HEK293 (cell line): Measurements from ENCODE around the gene RPS6KA5.

Experiments used
- CTCF ChIA-PET: fragments of 350-600 bp; formaldehyde crosslinking; extraction: SDS; loops from one replicate; lab custom pipeline; 2021; ENCODE audit warnings: antibody characterized with exemption; lab: Yijun Ruan, JAX
- POLR2A ChIA-PET: fragments of 300-600 bp; formaldehyde crosslinking; extraction: SDS; loops from one replicate; lab custom pipeline; 2020; ENCODE audit warnings: antibody characterized with exemption, inconsistent platforms; lab: Yijun Ruan, JAX
- H3K27ac ChIP-seq: fragments of 200-500 bp; sonication (Bioruptor generic); 2 replicates; pipeline ENCODE4 v1.5.1; 2014; ENCODE audit warnings: low read depth, low read length, control low read depth, inconsistent platforms; ENCODE audit errors: extremely low read depth
- H3K36me3 ChIP-seq, 2 experiments: fragments of 200-500 bp in 1 of 2; sonication (Bioruptor generic) in 1 of 2; 1 replicate in 1 of 2; 2 replicates in 1 of 2; pipeline ENCODE4 v1.5.1; 2014 to 2017; ENCODE audit warnings: inconsistent platforms in 2 of 2, low read length in 2 of 2; ENCODE audit not compliant: control insufficient read depth in 2 of 2, insufficient read depth in 1 of 2
- H3K4me1 ChIP-seq: fragments of 200-500 bp; sonication (Bioruptor generic); 2 replicates; pipeline ENCODE4 v1.5.1; 2014; ENCODE audit warnings: mild to moderate bottlenecking, low read length, inconsistent platforms; ENCODE audit not compliant: control insufficient read depth, insufficient read depth
- H3K4me3 ChIP-seq: 2 replicates; pipeline ENCODE4 v1.5.1; 2011; ENCODE audit warnings: low read depth, mild to moderate bottlenecking, control low read depth, low read length, moderate library complexity
- H3K9me3 ChIP-seq: fragments of 200-500 bp; sonication (Bioruptor generic); 2 replicates; pipeline ENCODE4 v1.5.1; 2014; ENCODE audit warnings: low read depth, low read length, inconsistent platforms; ENCODE audit not compliant: control insufficient read depth, insufficient read depth
- BCL11B ChIP-seq: fragments of 450-650 bp; formaldehyde crosslinking; IDR thresholded peaks from 2 replicates; pipeline ENCODE4 v1.5.1; 2016; ENCODE audit warnings: low read depth, missing biosample characterization, missing genetic modification characterization
- GLI4 ChIP-seq: fragments of 450-650 bp; formaldehyde crosslinking; IDR thresholded peaks from 2 replicates; pipeline ENCODE4 v1.5.1; 2016; ENCODE audit warnings: missing biosample characterization, missing genetic modification characterization
- HOXA7 ChIP-seq: sonication (generic); formaldehyde crosslinking; IDR thresholded peaks from 2 replicates; pipeline ENCODE4 v1.8.1; 2022; ENCODE audit warnings: missing genetic modification reagents, borderline replicate concordance
- IKZF3 ChIP-seq: fragments of 450-650 bp; IDR thresholded peaks from 2 replicates; pipeline ENCODE4 v1.5.0; 2018; ENCODE audit warnings: missing biosample characterization, mild to moderate bottlenecking, missing genetic modification characterization, moderate library complexity
- KLF10 ChIP-seq: fragments of 450-650 bp; IDR thresholded peaks from 2 replicates; pipeline ENCODE4 v1.5.1; 2018; ENCODE audit warnings: missing biosample characterization, mild to moderate bottlenecking, missing genetic modification characterization
- RBAK ChIP-seq: fragments of 450-650 bp; formaldehyde crosslinking; IDR thresholded peaks from 2 replicates; pipeline ENCODE4 v1.5.1; 2016; ENCODE audit warnings: missing biosample characterization, missing genetic modification characterization
- SP2 ChIP-seq: fragments of 450-650 bp; formaldehyde crosslinking; IDR thresholded peaks from 2 replicates; pipeline ENCODE4 v1.5.1; 2016; ENCODE audit warnings: missing biosample characterization, missing genetic modification characterization
- SP3 ChIP-seq: fragments of 450-650 bp; formaldehyde crosslinking; IDR thresholded peaks from 2 replicates; pipeline ENCODE4 v1.5.1; 2016; ENCODE audit warnings: missing biosample characterization, missing genetic modification characterization
- ZBTB26 ChIP-seq: fragments of 450-650 bp; formaldehyde crosslinking; optimal IDR thresholded peaks from 2 replicates; pipeline ENCODE3; 2016; ENCODE audit warnings: missing biosample characterization, mild to moderate bottlenecking, missing genetic modification characterization
- ZEB2 ChIP-seq: fragments of 450-650 bp; formaldehyde crosslinking; IDR thresholded peaks from 2 replicates; pipeline ENCODE4 v1.5.1; 2016; ENCODE audit warnings: missing biosample characterization, missing genetic modification characterization
- ZNF114 ChIP-seq: fragments of 450-650 bp; formaldehyde crosslinking; IDR thresholded peaks from 2 replicates; pipeline ENCODE4 v1.5.0; 2017; ENCODE audit warnings: missing biosample characterization, missing genetic modification characterization
- ZNF132 ChIP-seq: fragments of 450-650 bp; formaldehyde crosslinking; IDR thresholded peaks from 2 replicates; pipeline ENCODE4 v1.5.1; 2017; ENCODE audit warnings: missing biosample characterization, missing genetic modification characterization, borderline replicate concordance
- ZNF146 ChIP-seq: fragments of 450-650 bp; formaldehyde crosslinking; IDR thresholded peaks from 2 replicates; pipeline ENCODE4 v1.5.1; 2016; ENCODE audit warnings: missing biosample characterization, missing genetic modification characterization
- ZNF274 ChIP-seq, 2 experiments: fragments of 200-500 bp in 1 of 2; fragments of 450-650 bp in 1 of 2; sonication (Bioruptor generic) in 1 of 2; formaldehyde crosslinking in 1 of 2; IDR thresholded peaks; 2 replicates each; pipeline versions ENCODE4 v1.5.1 to v1.6.1; 2014 to 2016; ENCODE audit warnings: borderline replicate concordance in 1 of 2, inconsistent platforms in 1 of 2, low read length in 1 of 2, missing biosample characterization in 1 of 2, missing genetic modification characterization in 1 of 2
- ZNF37A ChIP-seq: fragments of 450-650 bp; IDR thresholded peaks from 2 replicates; pipeline ENCODE4 v1.5.1; 2018; ENCODE audit warnings: missing biosample characterization, missing genetic modification characterization
- ZNF433 ChIP-seq: fragments of 450-650 bp; formaldehyde crosslinking; IDR thresholded peaks from 2 replicates; pipeline ENCODE4 v1.5.1; 2016; ENCODE audit warnings: missing biosample characterization, missing genetic modification characterization, low read depth
- ZNF768 ChIP-seq: fragments of 450-650 bp; formaldehyde crosslinking; IDR thresholded peaks from 2 replicates; pipeline ENCODE4 v1.5.1; 2018; ENCODE audit warnings: missing biosample characterization, mild to moderate bottlenecking, missing genetic modification characterization
- ZSCAN5A ChIP-seq: fragments of 450-650 bp; formaldehyde crosslinking; IDR thresholded peaks from 2 replicates; pipeline ENCODE4 v1.5.1; 2016; ENCODE audit warnings: missing biosample characterization, missing genetic modification characterization
- TF ChIP-seq, protein P1 (sequence below): fragments of 450-650 bp; formaldehyde crosslinking; IDR thresholded peaks from 2 replicates; pipeline ENCODE4 v1.5.1; 2016; ENCODE audit warnings: missing biosample characterization, missing genetic modification characterization, low read depth
- TF ChIP-seq, protein P2 (sequence below): fragments of 450-650 bp; formaldehyde crosslinking; IDR thresholded peaks from 2 replicates; pipeline ENCODE4 v1.5.1; 2017; ENCODE audit warnings: missing biosample characterization, mild to moderate bottlenecking, missing genetic modification characterization, moderate library complexity
- TF ChIP-seq, protein P3 (sequence below): fragments of 450-650 bp; formaldehyde crosslinking; IDR thresholded peaks from 2 replicates; pipeline ENCODE4 v1.5.1; 2016; ENCODE audit warnings: missing biosample characterization, missing genetic modification characterization, borderline replicate concordance

The RPS6KA5 gene

DNA sequence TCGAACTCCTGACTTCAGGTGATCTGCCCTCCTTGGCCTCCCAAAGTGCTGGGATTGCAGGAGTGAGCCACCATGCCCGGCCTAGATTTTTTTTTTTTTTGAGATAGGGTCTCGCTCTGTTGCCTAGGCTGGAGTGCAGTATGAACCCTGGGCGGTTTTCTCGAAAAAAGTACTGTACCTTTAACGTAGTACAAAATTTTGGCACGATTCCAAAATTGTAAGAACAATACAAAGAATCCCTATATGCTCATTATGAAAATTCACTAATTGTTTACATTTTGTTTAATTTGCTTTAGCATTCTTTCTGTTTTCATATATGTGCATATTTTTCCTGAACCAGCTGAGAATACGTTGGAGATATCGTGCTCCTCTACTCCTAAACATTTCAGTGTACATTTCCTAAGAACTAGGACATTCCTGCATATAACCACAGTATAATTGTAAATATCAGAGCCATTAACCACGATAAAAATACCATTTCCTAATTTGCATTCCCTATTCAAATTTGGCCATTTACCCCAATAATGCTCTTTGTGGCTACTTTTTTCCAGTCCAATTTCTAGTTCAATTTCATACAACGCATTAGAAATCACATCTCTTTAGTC, 97.8 kb downstream of the RPS6KA5 start:
- Histone ChIP-seq H3K27ac (no peak overlapping the region), H3K9me3 (no peaks in the 10 kb centered on the region), H3K4me3 (no peak overlapping the region), H3K36me3 (no peaks in the 10 kb centered on the region; a peak in 1 of 3 replicates), H3K4me1 (no peaks in the 10 kb centered on the region)
- CTCF ChIA-PET = interaction anchor here (0.7 kb wide), 1 partner anchor 12 kb away, joined by 3 read pairs; no protein-coding TSS in a partner anchor
- TF ChIP-seq, protein P1, sequence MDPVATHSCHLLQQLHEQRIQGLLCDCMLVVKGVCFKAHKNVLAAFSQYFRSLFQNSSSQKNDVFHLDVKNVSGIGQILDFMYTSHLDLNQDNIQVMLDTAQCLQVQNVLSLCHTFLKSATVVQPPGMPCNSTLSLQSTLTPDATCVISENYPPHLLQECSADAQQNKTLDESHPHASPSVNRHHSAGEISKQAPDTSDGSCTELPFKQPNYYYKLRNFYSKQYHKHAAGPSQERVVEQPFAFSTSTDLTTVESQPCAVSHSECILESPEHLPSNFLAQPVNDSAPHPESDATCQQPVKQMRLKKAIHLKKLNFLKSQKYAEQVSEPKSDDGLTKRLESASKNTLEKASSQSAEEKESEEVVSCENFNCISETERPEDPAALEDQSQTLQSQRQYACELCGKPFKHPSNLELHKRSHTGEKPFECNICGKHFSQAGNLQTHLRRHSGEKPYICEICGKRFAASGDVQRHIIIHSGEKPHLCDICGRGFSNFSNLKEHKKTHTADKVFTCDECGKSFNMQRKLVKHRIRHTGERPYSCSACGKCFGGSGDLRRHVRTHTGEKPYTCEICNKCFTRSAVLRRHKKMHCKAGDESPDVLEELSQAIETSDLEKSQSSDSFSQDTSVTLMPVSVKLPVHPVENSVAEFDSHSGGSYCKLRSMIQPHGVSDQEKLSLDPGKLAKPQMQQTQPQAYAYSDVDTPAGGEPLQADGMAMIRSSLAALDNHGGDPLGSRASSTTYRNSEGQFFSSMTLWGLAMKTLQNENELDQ = no peak
- TF ChIP-seq IKZF3 (tag by site-specific recombination) (no peak), ZSCAN5A (tag by site-specific recombination) (no peak), ZNF132 (no peak), ZNF768 (tag by site-specific recombination) (no peak), RBAK (tag by site-specific recombination) (no peak), BCL11B (no peak), ZNF433 (tag by site-specific recombination) (no peak), ZNF114 (tag by site-specific recombination) (no peak), ZEB2 (tag by site-specific recombination) (no peak), ZNF146 (tag by site-specific recombination) (no peak), KLF10 (tag by site-specific recombination) (no peak), SP3 (tag by site-specific recombination) (no peak)
- POLR2A ChIA-PET = no interaction called here

- H3K4me3 ChIP-seq = no peak overlapping the region
- H3K27ac ChIP-seq = no peak overlapping the region
- ChIA-PET CTCF (interaction anchor here (1.2 kb wide), 1 partner anchor 58 kb away, joined by 5 read pairs; no protein-coding TSS in a partner anchor), POLR2A (no interaction called here)
- no peaks in the 10 kb centered on the region; a peak in 1 of 3 replicates for H3K36me3 ChIP-seq
- no peaks in the 10 kb centered on the region for H3K4me1 ChIP-seq
- no peaks in the 10 kb centered on the region for H3K9me3 ChIP-seq
- no peak for TF ChIP-seq ZBTB26
- TF ChIP-seq SP2 (tag by site-specific recombination) = no peak
- TF ChIP-seq, protein P2, sequence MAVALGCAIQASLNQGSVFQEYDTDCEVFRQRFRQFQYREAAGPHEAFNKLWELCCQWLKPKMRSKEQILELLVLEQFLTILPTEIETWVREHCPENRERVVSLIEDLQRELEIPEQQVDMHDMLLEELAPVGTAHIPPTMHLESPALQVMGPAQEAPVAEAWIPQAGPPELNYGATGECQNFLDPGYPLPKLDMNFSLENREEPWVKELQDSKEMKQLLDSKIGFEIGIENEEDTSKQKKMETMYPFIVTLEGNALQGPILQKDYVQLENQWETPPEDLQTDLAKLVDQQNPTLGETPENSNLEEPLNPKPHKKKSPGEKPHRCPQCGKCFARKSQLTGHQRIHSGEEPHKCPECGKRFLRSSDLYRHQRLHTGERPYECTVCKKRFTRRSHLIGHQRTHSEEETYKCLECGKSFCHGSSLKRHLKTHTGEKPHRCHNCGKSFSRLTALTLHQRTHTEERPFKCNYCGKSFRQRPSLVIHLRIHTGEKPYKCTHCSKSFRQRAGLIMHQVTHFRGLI (tag by site-specific recombination) = no peak
- no peak for TF ChIP-seq ZNF37A (tag by site-specific recombination)
- TF ChIP-seq, protein P3, sequence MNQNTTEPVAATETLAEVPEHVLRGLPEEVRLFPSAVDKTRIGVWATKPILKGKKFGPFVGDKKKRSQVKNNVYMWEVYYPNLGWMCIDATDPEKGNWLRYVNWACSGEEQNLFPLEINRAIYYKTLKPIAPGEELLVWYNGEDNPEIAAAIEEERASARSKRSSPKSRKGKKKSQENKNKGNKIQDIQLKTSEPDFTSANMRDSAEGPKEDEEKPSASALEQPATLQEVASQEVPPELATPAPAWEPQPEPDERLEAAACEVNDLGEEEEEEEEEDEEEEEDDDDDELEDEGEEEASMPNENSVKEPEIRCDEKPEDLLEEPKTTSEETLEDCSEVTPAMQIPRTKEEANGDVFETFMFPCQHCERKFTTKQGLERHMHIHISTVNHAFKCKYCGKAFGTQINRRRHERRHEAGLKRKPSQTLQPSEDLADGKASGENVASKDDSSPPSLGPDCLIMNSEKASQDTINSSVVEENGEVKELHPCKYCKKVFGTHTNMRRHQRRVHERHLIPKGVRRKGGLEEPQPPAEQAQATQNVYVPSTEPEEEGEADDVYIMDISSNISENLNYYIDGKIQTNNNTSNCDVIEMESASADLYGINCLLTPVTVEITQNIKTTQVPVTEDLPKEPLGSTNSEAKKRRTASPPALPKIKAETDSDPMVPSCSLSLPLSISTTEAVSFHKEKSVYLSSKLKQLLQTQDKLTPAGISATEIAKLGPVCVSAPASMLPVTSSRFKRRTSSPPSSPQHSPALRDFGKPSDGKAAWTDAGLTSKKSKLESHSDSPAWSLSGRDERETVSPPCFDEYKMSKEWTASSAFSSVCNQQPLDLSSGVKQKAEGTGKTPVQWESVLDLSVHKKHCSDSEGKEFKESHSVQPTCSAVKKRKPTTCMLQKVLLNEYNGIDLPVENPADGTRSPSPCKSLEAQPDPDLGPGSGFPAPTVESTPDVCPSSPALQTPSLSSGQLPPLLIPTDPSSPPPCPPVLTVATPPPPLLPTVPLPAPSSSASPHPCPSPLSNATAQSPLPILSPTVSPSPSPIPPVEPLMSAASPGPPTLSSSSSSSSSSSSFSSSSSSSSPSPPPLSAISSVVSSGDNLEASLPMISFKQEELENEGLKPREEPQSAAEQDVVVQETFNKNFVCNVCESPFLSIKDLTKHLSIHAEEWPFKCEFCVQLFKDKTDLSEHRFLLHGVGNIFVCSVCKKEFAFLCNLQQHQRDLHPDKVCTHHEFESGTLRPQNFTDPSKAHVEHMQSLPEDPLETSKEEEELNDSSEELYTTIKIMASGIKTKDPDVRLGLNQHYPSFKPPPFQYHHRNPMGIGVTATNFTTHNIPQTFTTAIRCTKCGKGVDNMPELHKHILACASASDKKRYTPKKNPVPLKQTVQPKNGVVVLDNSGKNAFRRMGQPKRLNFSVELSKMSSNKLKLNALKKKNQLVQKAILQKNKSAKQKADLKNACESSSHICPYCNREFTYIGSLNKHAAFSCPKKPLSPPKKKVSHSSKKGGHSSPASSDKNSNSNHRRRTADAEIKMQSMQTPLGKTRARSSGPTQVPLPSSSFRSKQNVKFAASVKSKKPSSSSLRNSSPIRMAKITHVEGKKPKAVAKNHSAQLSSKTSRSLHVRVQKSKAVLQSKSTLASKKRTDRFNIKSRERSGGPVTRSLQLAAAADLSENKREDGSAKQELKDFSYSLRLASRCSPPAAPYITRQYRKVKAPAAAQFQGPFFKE (tag by site-specific recombination) = no peak
- no peak for TF ChIP-seq HOXA7 (CRISPR knock-in tag)
- TF ChIP-seq ZNF274 (IDR thresholded peaks at IDR 0.05; ENCODE audit: low read length) = no peak
- TF ChIP-seq ZNF274 (tag by site-specific recombination; IDR thresholded peaks at IDR 0.05; ENCODE audit: borderline replicate concordance) = no peak
- no peak for TF ChIP-seq GLI4 (tag by site-specific recombination)
Measured at GRCh38 chr14:90960818-90961217, 99.6 kb downstream of the RPS6KA5 start.
